ENCODE data around the gene BMERB1.
A peak's percentile ranks its signal among the peaks of the same experiment; 100 is the strongest.

The BMERB1 gene

DNA sequence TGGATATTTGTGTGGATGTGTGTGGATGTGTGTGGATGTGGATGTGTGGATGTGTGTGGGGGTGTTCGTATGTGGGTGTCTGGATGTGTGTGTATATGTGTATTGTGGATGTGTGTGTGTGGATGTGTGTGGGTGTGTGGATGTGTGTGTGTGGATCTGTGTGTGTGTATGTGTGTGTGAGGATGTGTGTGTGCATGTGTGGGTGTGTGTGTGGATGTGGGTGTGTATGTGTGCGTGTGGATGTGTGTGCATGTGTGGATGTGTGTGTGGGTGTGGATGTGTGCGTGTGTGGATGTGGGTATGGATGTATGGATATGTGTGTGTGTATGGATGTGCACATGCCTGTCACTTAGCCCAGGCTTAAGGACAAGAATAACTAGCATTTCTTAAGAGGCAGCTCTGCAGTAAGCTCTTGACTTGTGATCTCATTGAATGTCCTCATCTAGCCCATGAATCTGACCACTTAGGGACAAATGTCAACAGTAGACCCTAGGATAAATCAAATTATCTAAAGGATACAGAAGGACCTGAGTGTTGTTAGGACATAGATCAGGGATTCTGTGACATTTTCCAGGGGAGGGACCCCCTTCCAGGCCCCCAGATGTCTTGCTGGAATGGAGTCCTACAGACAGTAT, 83.5 kb downstream of the BMERB1 start:
- in situ Hi-C loops (cut with HindIII; ENCODE audit: low pct_unique_long_range_greater_than_20kb, low sequenced_read_pairs): no loop called here
- DNase-seq (ENCODE audit: low read depth in 1 of 2, low spot score in 1 of 2): no peak
- TF ChIP-seq JUND (IDR thresholded peaks at IDR 0.05; ENCODE audit: low read depth): no peak

DNA sequence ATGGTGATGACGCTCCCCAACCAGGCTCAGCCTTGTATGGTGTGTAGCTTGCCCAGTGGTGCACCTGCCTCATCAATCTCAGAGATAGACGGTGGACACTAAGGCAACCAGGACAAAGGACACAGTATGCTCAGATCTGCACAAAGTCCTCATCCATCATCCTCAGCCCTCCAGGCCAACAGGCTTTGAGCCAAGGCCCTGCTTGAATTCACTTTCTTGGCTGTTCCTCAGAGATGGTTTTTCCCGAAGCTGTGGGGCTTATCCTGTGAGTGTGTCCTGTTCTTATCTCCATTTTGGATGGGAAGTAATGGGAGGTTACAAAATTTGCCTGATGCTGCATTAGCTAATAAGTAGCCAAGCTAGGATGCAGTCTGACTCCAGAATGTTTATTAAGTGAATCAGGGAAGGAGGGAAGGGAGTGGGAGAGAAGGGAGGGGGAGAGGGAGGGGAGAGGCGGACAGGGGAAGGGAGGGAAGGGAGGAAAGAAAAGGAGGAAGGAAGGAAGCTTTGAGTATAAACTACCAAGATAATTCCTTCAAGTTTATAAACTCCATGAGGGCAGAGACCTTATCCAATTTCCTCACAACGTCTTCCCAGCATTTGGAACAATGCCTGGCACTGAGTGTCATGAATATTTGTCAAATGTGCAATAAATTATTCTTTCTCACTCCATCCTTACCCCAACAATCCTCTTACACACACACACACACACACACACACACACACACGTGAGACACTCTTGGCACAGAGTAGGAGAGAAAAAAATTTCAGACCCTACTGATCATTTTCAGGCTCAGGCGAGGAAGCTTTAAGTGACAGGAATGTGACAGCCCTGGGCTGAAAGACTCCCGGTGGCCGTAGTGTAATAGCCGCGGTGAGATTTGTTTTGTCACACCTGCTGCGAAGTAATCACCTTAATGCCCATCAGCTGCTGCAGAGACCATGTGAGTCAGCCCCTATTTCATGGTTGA, 84.3 kb downstream of the BMERB1 start:
- TF ChIP-seq JUND (IDR thresholded peaks at IDR 0.05; ENCODE audit: low read depth): no peak
- in situ Hi-C loops (cut with HindIII; ENCODE audit: low pct_unique_long_range_greater_than_20kb, low sequenced_read_pairs): no loop called here
- no peak for DNase-seq (ENCODE audit: low read depth in 1 of 2, low spot score in 1 of 2)

DNA sequence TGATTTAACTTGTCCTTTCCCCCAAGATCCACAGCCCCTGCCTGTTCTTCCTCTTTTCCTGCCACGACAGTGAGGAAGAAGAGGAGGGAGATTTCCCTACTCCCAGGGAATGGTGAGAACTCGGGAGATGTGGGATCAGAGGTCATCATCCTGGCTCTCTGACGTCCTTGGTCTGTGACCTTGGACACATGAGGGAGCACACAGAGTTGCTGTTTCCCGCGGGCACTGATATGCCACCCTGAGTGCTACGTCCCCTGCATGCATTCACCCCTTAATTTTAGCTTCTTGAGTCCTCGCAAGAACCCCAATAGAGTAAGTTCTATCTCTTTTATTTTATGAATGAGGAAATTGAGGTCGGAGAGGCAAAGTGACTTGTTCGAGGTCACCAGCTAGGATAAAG, 85.4 kb downstream of the BMERB1 start:
- TF ChIP-seq JUND (IDR thresholded peaks at IDR 0.05; ENCODE audit: low read depth): no peak
- no peak for DNase-seq (ENCODE audit: low read depth in 1 of 2, low spot score in 1 of 2)

DNA sequence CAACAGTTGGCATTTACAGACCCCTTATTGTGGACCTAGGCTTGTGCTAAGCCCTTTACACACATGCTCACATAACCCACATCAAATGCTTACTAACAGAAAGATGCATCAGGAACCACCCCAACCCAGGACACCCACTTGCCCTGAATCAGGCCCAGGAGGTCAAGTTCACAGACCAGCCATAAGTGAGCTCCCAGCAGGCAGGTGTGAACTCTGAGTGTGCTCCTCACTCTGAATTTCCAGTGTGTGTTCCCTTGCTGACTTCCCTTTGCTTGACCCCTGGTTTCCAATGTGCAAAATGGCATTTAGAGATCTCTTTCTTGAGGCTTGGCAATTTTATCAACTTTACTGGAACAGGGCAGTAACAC, 87.0 kb downstream of the BMERB1 start:
- DNase-seq (ENCODE audit: low read depth in 1 of 2, low spot score in 1 of 2): no peak
- no peak for TF ChIP-seq JUND (IDR thresholded peaks at IDR 0.05; ENCODE audit: low read depth)
- in situ Hi-C loops (cut with HindIII; ENCODE audit: low pct_unique_long_range_greater_than_20kb, low sequenced_read_pairs): no loop called here

More for the DNA sequence above, 85.4 kb downstream of the BMERB1 start:
- in situ Hi-C loops (cut with HindIII; ENCODE audit: low pct_unique_long_range_greater_than_20kb, low sequenced_read_pairs): no loop called here

- TF ChIP-seq JUND (IDR thresholded peaks at IDR 0.05; ENCODE audit: low read depth): no peak
- in situ Hi-C loops (cut with HindIII; ENCODE audit: low pct_unique_long_range_greater_than_20kb, low sequenced_read_pairs): no loop called here
- DNase-seq (ENCODE audit: low read depth in 1 of 2, low spot score in 1 of 2): no peak
These were observed 87.5 kb downstream of the BMERB1 start for GRCh38 chr16:15521758-15522509.

DNA sequence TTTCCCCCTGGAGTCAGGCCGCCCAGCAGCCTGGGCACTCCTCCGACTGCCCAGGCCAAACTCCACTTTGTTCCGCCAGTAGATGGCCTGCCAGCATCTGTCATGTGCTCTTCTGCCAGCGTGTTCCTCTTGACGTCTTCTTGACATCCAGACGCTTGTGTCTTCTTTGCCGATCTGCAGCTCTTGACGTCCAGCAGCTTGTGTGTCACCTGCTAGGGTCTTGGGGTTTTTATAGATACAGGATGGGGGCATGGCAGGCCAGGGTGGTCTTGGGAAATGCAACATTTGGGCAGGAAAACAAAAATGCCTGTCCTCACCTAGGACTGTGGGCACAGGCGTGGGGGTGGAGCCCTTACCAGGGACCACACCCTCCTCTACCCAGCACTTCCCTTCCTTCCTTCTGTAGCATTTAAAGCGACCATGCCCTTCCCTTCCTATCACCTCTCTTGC, 88.7 kb downstream of the BMERB1 start:
- peak; percentile 21 to 84 for DNase-seq (ENCODE audit: low read depth in 1 of 2, low spot score in 1 of 2)
- in situ Hi-C loops (cut with HindIII; ENCODE audit: low pct_unique_long_range_greater_than_20kb, low sequenced_read_pairs): no loop called here
- TF ChIP-seq JUND (IDR thresholded peaks at IDR 0.05; ENCODE audit: low read depth): no peak

GRCh38 chr16:15523939-15524338, 89.6 kb downstream of the BMERB1 start:
- DNase-seq (ENCODE audit: low read depth in 1 of 2, low spot score in 1 of 2): no peak
- in situ Hi-C loops (cut with HindIII; ENCODE audit: low pct_unique_long_range_greater_than_20kb, low sequenced_read_pairs): no loop called here
- no peak for TF ChIP-seq JUND (IDR thresholded peaks at IDR 0.05; ENCODE audit: low read depth)

- TF ChIP-seq JUND (IDR thresholded peaks at IDR 0.05; ENCODE audit: low read depth): no peak
- no peak for DNase-seq (ENCODE audit: low read depth in 1 of 2, low spot score in 1 of 2)
- in situ Hi-C loops (cut with HindIII; ENCODE audit: low pct_unique_long_range_greater_than_20kb, low sequenced_read_pairs): no loop called here
These were observed 90.6 kb downstream of the BMERB1 start for GRCh38 chr16:15524966-15525365.

GRCh38 chr16:15526097-15526496, 91.7 kb downstream of the BMERB1 start:
- no peak for TF ChIP-seq JUND (IDR thresholded peaks at IDR 0.05; ENCODE audit: low read depth)
- no peak for DNase-seq (ENCODE audit: low read depth in 1 of 2, low spot score in 1 of 2)
- in situ Hi-C loops (cut with HindIII; ENCODE audit: low pct_unique_long_range_greater_than_20kb, low sequenced_read_pairs): no loop called here

DNA sequence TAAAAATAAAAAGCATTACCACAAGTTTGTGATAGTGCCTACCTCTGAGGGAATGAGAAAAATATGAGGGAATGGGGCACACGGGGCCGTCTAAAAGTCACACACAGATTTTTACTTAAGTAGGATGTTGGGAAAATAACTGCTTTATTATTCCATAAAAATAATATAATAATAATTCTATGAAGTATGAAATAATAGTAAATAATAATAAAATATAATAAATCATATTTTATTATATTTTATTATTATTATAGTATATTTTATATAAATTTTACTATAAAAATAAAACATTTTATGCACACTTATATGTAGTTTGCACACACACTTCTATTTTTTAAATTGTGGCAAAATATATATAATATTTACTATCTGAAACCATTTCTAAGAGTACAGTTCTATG, 92.3 kb downstream of the BMERB1 start:
- no peak for TF ChIP-seq JUND (IDR thresholded peaks at IDR 0.05; ENCODE audit: low read depth)
- in situ Hi-C loops (cut with HindIII; ENCODE audit: low pct_unique_long_range_greater_than_20kb, low sequenced_read_pairs): no loop called here
- DNase-seq (ENCODE audit: low read depth in 1 of 2, low spot score in 1 of 2): no peak

GRCh38 chr16:15529673-15530072, 95.3 kb downstream of the BMERB1 start:
- no peak for TF ChIP-seq JUND (IDR thresholded peaks at IDR 0.05; ENCODE audit: low read depth)
- in situ Hi-C loops (cut with HindIII; ENCODE audit: low pct_unique_long_range_greater_than_20kb, low sequenced_read_pairs): no loop called here
- DNase-seq (ENCODE audit: low read depth in 1 of 2, low spot score in 1 of 2): no peak

DNA sequence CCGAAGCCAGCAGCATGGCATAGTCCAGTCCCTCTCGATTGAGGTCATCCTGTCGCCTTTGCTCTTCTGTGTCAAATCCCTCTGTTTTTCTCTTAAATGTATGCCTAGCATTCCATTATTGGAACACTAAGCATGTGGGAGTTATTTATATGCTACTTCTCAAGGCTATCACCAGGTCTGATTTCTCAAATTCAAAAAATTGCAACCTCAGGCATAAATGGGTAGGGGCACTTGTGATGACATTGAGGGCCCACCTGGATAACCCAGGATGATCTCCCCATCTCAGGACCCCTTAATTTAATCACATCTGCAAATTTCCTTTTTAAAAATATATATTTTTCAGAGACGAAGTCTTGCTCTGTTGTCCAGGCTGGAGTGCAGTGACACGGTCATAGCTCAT, 95.7 kb downstream of the BMERB1 start:
- DNase-seq (ENCODE audit: low read depth in 1 of 2, low spot score in 1 of 2): no peak
- in situ Hi-C loops (cut with HindIII; ENCODE audit: low pct_unique_long_range_greater_than_20kb, low sequenced_read_pairs): no loop called here
- TF ChIP-seq JUND (IDR thresholded peaks at IDR 0.05; ENCODE audit: low read depth): no peak

DNA sequence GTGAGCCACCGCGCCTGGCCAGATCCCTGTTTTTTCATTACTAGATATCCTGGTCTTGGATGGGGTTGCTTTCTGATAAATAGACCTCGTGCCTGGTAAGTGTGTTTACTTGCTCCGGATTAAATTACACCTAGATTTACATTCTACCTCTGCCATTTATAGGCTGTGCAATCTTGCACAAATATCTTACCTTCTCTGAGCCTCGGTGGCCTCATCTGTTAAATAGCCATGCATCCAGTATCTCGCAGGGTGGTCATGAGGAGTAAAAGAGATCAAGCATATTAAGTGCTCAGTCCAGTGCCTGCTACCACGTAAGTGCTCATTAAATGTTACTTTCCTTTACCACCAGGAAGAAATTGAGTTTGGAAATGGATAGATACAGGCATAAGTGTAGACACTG, 98.4 kb downstream of the BMERB1 start:
- in situ Hi-C loops (cut with HindIII; ENCODE audit: low pct_unique_long_range_greater_than_20kb, low sequenced_read_pairs): no loop called here
- DNase-seq (ENCODE audit: low read depth in 1 of 2, low spot score in 1 of 2): no peak
- TF ChIP-seq JUND (IDR thresholded peaks at IDR 0.05; ENCODE audit: low read depth): no peak

Data from T47D (cell line).